ENCODE results near the gene NKAPL. TPM values are rescaled to one million over a fixed set of nuclear protein-coding genes. Genes with fewer than 3 reads are reported as not detected.
"Not testable (repeated sequence)": the region's sequence is repeated elsewhere in the genome, so short reads cannot be mapped to it uniquely, and the experiment has no call there.

Gene NKAPL
- total RNA-seq, 1 experiment from 2014 or later = not detected

- no peak for DNase-seq (ENCODE audit: low spot score)
Observed at GRCh38 chr6:28296520-28297060, 37.5 kb downstream of the NKAPL start.

- no peak for DNase-seq (ENCODE audit: low spot score)
Observed at GRCh38 chr6:28303570-28303969, 44.5 kb downstream of the NKAPL start.

- not testable (repeated sequence) for DNase-seq (ENCODE audit: low spot score)
Observed at GRCh38 chr6:28306363-28306762, 47.3 kb downstream of the NKAPL start.

Other genes starting within 250 kb of the NKAPL start
- gene ZNF165, start 178.7 kb upstream of the NKAPL start, total RNA-seq (2014; rRNA removed; shearing (Covaris generic)) = 0.09 and 1.4 TPM in 2 replicates
- 7.7 and 9.9 TPM in 2 replicates for gene ZSCAN16, start 134.7 kb upstream of the NKAPL start, total RNA-seq (2014; rRNA removed; shearing (Covaris generic))
- gene ZKSCAN8, start 117.4 kb upstream of the NKAPL start, total RNA-seq (2014; rRNA removed; shearing (Covaris generic)) = 10.2 and 10.4 TPM in 2 replicates
- 14.0 and 17.0 TPM in 2 replicates for gene ZSCAN9, start 34.0 kb upstream of the NKAPL start, total RNA-seq (2014; rRNA removed; shearing (Covaris generic))
- gene ZKSCAN4, start 7.0 kb upstream of the NKAPL start, total RNA-seq (2014; rRNA removed; shearing (Covaris generic)) = 3.5 and 5.6 TPM in 2 replicates
- gene ZSCAN26, start 7.8 kb downstream of the NKAPL start, total RNA-seq (2014; rRNA removed; shearing (Covaris generic)) = 16.9 and 18.7 TPM in 2 replicates
- gene PGBD1, start 22.3 kb downstream of the NKAPL start, total RNA-seq (2014; rRNA removed; shearing (Covaris generic)) = 9.1 and 12.0 TPM in 2 replicates
- gene ZSCAN31, start 76.9 kb downstream of the NKAPL start, total RNA-seq (2014; rRNA removed; shearing (Covaris generic)) = 17.4 and 24.4 TPM in 2 replicates
- 3.7 and 5.0 TPM in 2 replicates for gene ZKSCAN3, start 90.7 kb downstream of the NKAPL start, total RNA-seq (2014; rRNA removed; shearing (Covaris generic))
- 5.3 and 7.3 TPM in 2 replicates for gene ZSCAN12, start 140.4 kb downstream of the NKAPL start, total RNA-seq (2014; rRNA removed; shearing (Covaris generic))
- 1.0 and 3.2 TPM in 2 replicates for gene ZSCAN23, start 184.2 kb downstream of the NKAPL start, total RNA-seq (2014; rRNA removed; shearing (Covaris generic))

Data from A172 (cell line).